CD4-positive, alpha-beta T cell (primary cell): Measurements from ENCODE around the gene HS3ST2. TPM values are rescaled to one million over a fixed set of nuclear protein-coding genes. Genes with fewer than 3 reads are reported as not detected.

Experiments used
- ATAC-seq: fragments of 200-7000 bp; cut with Tn5 transposase; one replicate; pipeline ENCODE4 v1.10.0; 2022; ENCODE audit warnings: mild to moderate bottlenecking; ENCODE audit not compliant: poor library complexity
- CTCF ChIA-PET: fragments of 350-600 bp; sonication (Branson Sonifier 250); formaldehyde crosslinking; loops from one replicate; lab custom pipeline; 2021; ENCODE audit warnings: antibody characterized with exemption, inconsistent platforms; lab: Charles Lee
- POLR2A ChIA-PET: fragments of 350-600 bp; sonication (Branson Sonifier 250); formaldehyde crosslinking; loops from one replicate; lab custom pipeline; 2021; ENCODE audit warnings: antibody characterized with exemption, inconsistent platforms; lab: Charles Lee
- DNase-seq, 14 experiments: peaks; one replicate each; pipeline ENCODE4 v3.0.0-alpha.2; 2013 to 2020; ENCODE audit warnings: mixed read lengths in 2 of 14
- H3K27ac ChIP-seq, 2 donors: one replicate each; pipeline versions ENCODE4 v1.5.1 to v1.7.0; 2013; ENCODE audit warnings: low read length in 2 of 2, low read depth in 1 of 2, mild to moderate bottlenecking in 1 of 2
- H3K27me3 ChIP-seq, 2 experiments: 1 replicate in 1 of 2; 2 replicates in 1 of 2; pipeline versions ENCODE4 v1.6.1 to v1.7.0; 2013; ENCODE audit warnings: low read length in 2 of 2, control low read depth in 1 of 2, mild to moderate bottlenecking in 1 of 2, moderate library complexity in 1 of 2; ENCODE audit not compliant: insufficient read depth in 2 of 2, control insufficient read depth in 1 of 2
- H3K36me3 ChIP-seq: one replicate; pipeline ENCODE4 v1.6.1; 2013; ENCODE audit warnings: low read length, control low read depth; ENCODE audit not compliant: insufficient read depth
- H3K4me1 ChIP-seq: one replicate; pipeline ENCODE4 v1.6.1; 2013; ENCODE audit warnings: low read length, control low read depth; ENCODE audit not compliant: insufficient read depth
- H3K4me3 ChIP-seq: one replicate; pipeline ENCODE4 v1.5.1; 2013; ENCODE audit warnings: mild to moderate bottlenecking, low read length, moderate library complexity
- H3K9me3 ChIP-seq, 2 experiments: 1 replicate in 1 of 2; 2 replicates in 1 of 2; pipeline versions ENCODE4 v1.6.1 to v1.7.0; 2013; ENCODE audit warnings: low read length in 2 of 2, mild to moderate bottlenecking in 2 of 2, control low read depth in 1 of 2, moderate library complexity in 1 of 2; ENCODE audit not compliant: control insufficient read depth in 1 of 2, insufficient read depth in 1 of 2
- H3K27ac Mint-ChIP-seq: one replicate; pipeline ENCODE4 v1.8.0; 2020; ENCODE audit warnings: mixed read lengths
- H3K27me3 Mint-ChIP-seq: one replicate; pipeline ENCODE4 v1.8.0; 2021; ENCODE audit warnings: mixed read lengths
- H3K36me3 Mint-ChIP-seq: one replicate; pipeline ENCODE4 v1.8.0; 2021; ENCODE audit warnings: low read depth, mixed read lengths
- H3K4me1 Mint-ChIP-seq: one replicate; pipeline ENCODE4 v1.8.0; 2021; ENCODE audit warnings: low read depth, mixed read lengths
- H3K4me3 Mint-ChIP-seq: one replicate; pipeline ENCODE4 v1.8.0; 2020; ENCODE audit warnings: mild to moderate bottlenecking, mixed read lengths
- H3K9me3 Mint-ChIP-seq: one replicate; pipeline ENCODE4 v1.8.0; 2020; ENCODE audit warnings: mixed read lengths
- intact Hi-C, 2 experiments: fragments of 100-400 bp; cut with DNase I in 1 of 2; cut with micrococcal nuclease in 1 of 2; formaldehyde crosslinking; loops; one replicate each; pipeline versions ENCODE4 v1.15.1 to v1.9.0; 2023 to 2025; cut with DNase I, micrococcal nuclease
- total RNA-seq, 174 experiments: library from RNA in 2 of 174; stranded (reverse) in 2 of 174; gene quantifications; one replicate each; pipeline ENCODE4 v1.2.3 and lab custom pipeline; 2021 to 2026
- TF ChIP-seq, protein P1 (sequence below): fragments of 200-600 bp; IDR thresholded peaks from one replicate; pipeline ENCODE4 v1.8.0; 2022; ENCODE audit warnings: antibody characterized with exemption, mild to moderate bottlenecking

Gene HS3ST2
- total RNA-seq, 2 experiments from 2014 or later, result not detected

DNA sequence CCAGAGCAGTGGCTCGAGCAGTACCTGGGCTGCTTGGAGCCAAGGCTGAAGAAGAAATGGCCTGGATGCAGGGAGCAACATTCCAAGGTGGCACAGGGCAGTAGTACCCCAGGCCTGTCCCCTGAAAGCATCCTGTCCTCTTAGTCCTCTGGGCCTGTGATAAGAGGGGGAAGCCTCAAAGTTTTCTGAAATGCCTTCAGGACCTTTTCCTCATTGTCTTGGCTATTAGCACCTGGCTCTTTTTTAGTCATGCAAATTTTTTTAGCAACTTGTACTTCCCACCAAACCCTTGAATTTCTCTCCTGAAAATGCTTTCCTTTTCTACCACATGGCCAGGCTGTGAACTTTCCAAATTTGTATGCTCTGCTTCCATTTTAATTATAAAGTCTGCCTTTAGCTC, 148.9 kb downstream of the HS3ST2 start:
- CTCF ChIA-PET, result no interaction called here
- POLR2A ChIA-PET, result no interaction called here
- H3K36me3 Mint-ChIP-seq, result no peaks in the 10 kb centered on the region

More for the DNA sequence above, 148.9 kb downstream of the HS3ST2 start:
- Histone ChIP-seq H3K4me1 (no peaks in the 10 kb centered on the region), H3K27ac (no peak overlapping the region), H3K36me3 (no peaks in the 10 kb centered on the region), H3K4me3 (no peak overlapping the region), H3K27me3 (peaks cover 4 to 7% of the 10 kb centered on the region in 2 experiments), H3K9me3 (peaks cover 0 to 10% of the 10 kb centered on the region in 2 experiments)
- DNase-seq, result no peak
- peaks cover 6% of the 10 kb centered on the region for H3K9me3 Mint-ChIP-seq
- intact Hi-C loops, result no loop called here
- no peak overlapping the region for H3K27ac Mint-ChIP-seq
- H3K27me3 Mint-ChIP-seq, result peaks cover 53% of the 10 kb centered on the region
- H3K4me3 Mint-ChIP-seq, result no peak overlapping the region
- ATAC-seq, result no peak
- TF ChIP-seq, protein P1, sequence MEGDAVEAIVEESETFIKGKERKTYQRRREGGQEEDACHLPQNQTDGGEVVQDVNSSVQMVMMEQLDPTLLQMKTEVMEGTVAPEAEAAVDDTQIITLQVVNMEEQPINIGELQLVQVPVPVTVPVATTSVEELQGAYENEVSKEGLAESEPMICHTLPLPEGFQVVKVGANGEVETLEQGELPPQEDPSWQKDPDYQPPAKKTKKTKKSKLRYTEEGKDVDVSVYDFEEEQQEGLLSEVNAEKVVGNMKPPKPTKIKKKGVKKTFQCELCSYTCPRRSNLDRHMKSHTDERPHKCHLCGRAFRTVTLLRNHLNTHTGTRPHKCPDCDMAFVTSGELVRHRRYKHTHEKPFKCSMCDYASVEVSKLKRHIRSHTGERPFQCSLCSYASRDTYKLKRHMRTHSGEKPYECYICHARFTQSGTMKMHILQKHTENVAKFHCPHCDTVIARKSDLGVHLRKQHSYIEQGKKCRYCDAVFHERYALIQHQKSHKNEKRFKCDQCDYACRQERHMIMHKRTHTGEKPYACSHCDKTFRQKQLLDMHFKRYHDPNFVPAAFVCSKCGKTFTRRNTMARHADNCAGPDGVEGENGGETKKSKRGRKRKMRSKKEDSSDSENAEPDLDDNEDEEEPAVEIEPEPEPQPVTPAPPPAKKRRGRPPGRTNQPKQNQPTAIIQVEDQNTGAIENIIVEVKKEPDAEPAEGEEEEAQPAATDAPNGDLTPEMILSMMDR, result no peak
- H3K4me1 Mint-ChIP-seq, result no peaks in the 10 kb centered on the region
